GM18867 (cell line): ENCODE measurements around the gene SLC9B2.

Experiments
- ATAC-seq: cut with Tn5 transposase; IDR thresholded peaks from one replicate; pipeline ENCODE4 v1.9.1; 2021; ENCODE audit warnings: mild to moderate bottlenecking, moderate library complexity; ENCODE audit not compliant: unreplicated experiment

The SLC9B2 gene

GRCh38 chr4:103075894-103076746 is 441 bp downstream of the SLC9B2 start:
- peak; percentile 56 for ATAC-seq

DNA sequence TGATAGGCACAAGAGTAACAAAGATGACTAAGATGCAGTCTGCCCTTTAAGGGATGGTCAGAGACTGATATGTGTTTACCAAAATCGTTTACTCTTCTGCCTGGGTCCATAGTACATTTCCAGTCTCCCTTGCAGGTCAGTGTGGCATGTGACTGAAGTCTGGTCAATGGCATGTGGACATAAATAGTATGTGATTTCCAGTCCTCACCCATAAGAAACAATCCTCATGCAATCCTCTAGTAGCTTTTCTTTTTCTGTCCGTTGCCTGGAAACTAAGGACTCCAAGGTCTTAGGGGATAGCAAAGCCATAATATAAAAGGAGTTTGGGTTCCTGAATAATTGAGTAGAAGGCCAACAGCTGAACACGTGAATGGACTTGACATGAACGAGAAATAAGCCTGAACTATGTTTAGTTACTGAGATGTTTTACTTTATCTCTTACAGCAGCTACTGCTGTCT is 1.1 kb downstream of the SLC9B2 start:
- ATAC-seq, result peak; percentile 1

DNA sequence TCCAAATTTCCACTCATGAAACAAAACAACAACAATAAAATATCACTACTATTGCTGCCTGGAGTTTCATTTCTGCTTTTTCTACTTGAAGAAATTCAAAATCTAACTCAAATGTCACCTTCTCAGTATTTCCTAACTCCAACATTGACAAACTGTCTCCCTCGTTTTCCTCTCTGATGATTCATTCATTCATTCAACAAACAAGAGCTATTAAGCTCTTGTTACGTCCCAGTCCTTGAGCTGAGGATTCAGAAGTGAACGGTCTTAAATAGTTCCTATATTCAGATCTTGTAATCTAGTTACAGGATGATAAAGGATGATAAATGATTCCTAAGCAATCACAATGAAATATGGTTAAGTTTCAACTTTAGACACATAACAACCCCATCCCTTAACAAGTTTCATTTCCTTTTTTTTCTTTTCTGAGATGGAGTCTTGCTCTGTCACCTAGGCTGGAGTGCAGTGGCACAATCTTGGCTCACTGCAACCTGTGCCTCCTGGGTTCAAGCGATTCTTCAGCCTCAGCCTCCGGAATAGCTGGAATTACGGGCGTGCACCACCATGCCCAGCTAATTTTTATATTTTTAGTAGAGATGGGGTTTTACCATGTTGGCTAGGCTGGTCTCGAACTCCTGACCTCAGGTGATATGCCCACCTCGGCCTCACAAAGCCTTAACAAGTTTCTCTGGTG is 1.7 kb downstream of the SLC9B2 start:
- ATAC-seq, result peak; percentile 35

DNA sequence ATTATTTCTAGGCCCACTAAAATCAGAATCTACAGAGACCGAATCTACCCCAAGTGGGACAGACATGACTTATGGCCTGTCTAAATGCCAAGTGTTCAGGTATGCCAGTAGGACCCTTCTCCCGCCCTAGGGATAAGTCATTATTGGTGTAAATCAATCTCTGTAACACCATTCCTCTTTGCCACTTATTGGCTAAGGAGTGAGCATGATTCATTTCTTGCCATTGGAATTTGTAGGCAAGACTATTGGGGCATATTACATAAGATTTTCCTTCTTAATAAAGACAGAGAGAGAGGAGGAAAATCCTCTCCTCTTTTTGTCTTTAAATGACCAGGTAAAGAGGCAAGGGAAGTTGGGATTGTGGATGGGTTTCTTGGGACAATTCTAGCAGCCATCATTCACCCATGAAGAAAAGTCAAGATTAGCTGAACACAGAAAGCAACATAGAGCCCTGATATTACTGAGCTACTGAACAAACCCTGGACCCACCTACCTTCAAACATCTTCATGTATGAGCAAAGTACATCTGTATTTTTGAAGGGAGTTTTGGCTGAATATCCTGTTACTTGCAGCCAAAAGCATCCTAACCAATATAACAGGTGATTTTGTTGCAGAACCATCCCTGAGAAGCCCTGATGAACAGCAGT is 2.6 kb downstream of the SLC9B2 start:
- no peak for ATAC-seq

GRCh38 chr4:103067841-103068547 is 8.6 kb downstream of the SLC9B2 start:
- ATAC-seq, result no peak

GRCh38 chr4:103060453-103061148 is 16.0 kb downstream of the SLC9B2 start:
- no peak for ATAC-seq

DNA sequence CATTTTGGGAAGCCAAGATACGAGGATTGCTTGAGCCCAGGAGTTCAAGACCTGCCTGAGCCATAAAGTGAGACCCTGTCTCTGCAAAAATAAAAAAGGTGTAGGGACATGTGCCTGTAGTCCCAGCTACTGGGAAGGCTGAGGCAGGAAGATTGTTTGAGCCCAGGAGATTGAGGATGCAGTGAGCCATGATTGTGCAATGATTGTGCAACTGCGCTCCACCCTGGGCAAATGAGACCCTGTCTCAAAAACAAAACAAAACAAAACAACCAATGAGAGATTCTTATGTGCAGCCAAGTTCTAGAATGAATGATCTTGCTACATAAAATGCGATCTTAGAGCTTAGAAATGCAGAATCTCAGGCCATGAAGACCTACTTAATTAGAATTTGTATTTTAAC is 22.5 kb downstream of the SLC9B2 start:
- no peak for ATAC-seq

GRCh38 chr4:103052779-103053178 is 23.8 kb downstream of the SLC9B2 start:
- no peak for ATAC-seq

DNA sequence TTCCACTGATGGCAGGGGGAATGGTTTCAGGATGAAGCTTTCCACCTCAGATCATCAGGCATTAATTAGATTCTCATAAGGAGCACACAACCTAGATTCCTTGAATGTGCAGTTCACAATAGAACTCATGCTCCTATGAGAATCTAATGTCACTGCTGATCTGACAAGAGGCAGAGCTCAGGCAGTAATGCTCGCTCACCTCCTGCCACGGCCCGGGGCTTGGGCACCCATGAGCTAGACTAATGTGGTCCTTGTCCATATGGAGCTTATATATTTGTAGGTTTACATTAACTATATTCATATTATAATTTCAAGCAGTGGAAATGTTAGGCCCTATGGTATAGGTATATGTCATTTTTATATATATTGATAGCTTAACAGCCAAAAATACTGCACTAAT is 24.4 kb downstream of the SLC9B2 start:
- no peak for ATAC-seq

DNA sequence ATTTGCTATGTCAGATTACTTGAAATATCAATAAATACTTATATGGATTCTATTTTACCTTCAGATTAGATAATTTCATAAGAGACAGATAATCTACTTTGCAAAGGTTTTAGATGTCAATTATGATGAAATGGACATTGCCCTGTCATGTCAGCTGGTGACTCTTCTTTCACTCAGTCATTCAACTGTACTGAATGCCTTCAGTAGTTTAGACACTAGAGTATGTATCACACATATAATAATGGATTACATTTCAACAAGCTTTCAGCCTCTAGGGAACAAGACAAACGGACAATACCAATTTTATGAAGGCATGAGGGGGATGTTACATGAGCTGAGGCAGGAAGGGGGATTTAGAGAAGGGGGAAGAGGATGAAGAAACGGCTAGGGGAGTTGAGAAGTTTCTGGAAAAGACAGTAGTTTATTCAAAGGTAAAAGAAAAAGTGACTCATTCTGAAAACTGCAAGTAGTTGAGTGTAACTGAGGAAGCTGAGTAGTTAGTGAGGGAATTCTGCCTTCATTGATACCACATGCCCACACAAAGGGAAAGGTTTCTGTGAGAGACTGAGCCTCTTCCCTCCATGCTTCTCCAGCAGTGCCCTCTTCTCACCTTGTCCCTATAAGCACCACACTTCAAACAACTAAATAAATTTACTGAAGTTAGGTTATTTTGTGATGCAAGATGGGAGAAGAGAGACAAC is 25.7 kb downstream of the SLC9B2 start:
- no peak for ATAC-seq

DNA sequence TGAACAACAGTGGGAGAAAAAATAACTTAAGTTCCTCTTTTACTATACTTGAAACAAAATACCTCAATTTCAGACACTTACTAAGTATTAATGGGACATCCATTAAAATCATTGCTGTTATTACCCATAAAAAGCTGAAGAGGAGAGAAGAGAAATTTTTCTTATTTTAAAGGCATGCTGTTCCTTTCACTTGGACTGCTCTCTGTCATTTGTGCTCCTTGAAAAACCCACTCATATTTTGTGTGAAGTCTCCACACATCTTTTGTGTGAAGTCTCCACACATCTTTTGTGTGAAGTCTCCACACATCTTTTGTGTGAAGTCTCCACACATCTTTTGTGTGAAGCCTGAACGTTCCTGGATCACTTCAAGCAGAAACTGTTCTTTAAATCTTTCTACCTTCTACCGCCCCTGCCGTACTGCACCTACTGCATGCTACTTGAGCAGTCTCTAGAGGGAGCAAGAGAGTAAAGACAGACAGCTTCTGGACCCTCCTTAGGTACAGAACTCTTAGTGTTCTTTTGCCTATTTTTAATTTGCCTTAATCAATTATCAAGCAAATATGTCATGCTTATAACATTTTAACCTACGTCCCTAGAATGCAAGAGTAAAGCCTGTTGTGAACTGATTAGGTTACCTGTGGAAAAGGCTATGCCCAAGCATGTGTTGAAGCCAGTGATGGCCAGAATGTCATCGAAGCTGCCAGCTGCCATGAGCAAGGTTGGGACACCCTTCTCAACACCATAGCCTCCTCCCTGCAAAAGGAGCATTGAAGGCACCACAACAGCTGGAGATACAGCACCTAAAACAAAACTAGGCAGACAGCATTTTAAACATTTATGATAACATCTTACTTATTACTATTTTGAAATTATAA is 29.9 kb downstream of the SLC9B2 start:
- peak; percentile 96 for ATAC-seq

GRCh38 chr4:103044183-103044582 is 32.4 kb downstream of the SLC9B2 start:
- no peak for ATAC-seq

DNA sequence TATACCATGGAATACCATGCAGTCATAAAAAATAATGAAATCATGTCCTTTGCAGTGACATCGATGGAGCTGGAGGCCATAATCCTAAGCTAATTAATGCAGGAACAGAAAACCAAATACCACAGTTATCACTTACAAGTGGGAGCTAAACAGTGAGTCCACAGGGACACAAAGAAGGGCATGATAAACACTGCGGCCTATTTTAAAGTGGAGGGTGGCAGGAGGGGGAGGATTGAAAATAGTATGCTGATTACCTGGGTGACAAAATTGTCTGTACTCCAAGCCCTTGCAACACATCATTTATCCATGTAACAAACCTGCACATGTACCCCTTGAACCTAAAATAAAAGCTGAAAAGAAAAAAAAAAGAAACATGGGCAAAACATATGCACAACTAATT is 40.4 kb downstream of the SLC9B2 start:
- ATAC-seq, result no peak

GRCh38 chr4:103032574-103032973 is 44.0 kb downstream of the SLC9B2 start:
- peak; percentile 57 for ATAC-seq

GRCh38 chr4:103030791-103031190 is 45.8 kb downstream of the SLC9B2 start:
- no peak for ATAC-seq

- no peak for ATAC-seq
These were observed 47.3 kb downstream of the SLC9B2 start for GRCh38 chr4:103029300-103029699.

GRCh38 chr4:103026868-103027267 is 49.7 kb downstream of the SLC9B2 start:
- ATAC-seq, result no peak

DNA sequence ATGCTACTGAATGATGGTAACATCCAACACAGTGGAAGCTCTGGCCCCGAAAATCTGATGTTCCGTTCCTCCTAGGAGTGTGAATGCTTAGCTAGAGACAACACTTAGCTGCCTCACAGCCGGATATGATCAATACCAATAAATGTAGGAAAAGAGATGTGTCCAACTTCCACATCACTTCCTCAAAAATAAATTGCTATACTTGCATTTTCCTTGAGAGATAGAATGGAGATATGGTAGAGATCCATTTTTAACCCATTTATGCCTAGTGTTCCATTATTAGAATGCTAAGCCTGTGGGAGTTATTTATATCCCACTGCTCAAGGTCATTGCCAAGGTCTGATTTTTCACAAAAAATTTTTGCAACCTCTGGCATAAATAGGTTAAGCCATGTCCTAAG is 51.6 kb downstream of the SLC9B2 start:
- ATAC-seq, result no peak

GRCh38 chr4:103021120-103021519 is 55.4 kb downstream of the SLC9B2 start:
- no peak for ATAC-seq
